Glomerular endothelial cell (primary cell): ENCODE data around the gene CFAP97D2. TPM values are rescaled to one million over a fixed set of nuclear protein-coding genes. Genes with fewer than 3 reads are reported as not detected.
A peak's percentile ranks its signal among the peaks of the same experiment; 100 is the strongest.
"Not testable (repeated sequence)": the region's sequence is repeated elsewhere in the genome, so short reads cannot be mapped to it uniquely, and the experiment has no call there.

ENCODE experiments used
- DNase-seq: peaks from one replicate; pipeline ENCODE4 v3.0.0-alpha.2; 2011; ENCODE audit warnings: low read depth, low spot score; ENCODE audit errors: extremely low read depth
- total RNA-seq: library from RNA; depleted of rRNA; stranded (reverse); fragments of >200 nt; gene quantifications from 2 replicates; pipeline ENCODE4 v1.2.3, GENCODE V29; 2015

CFAP97D2 gene
- total RNA-seq, 1 donor from 2014 or later: not detected

- no peak for DNase-seq
These were observed 51.1 kb downstream of the CFAP97D2 start for GRCh38 chr13:114230117-114230516.

- DNase-seq: no peak
These were observed 51.5 kb downstream of the CFAP97D2 start for GRCh38 chr13:114230575-114230974.

GRCh38 chr13:114231886-114232285, 52.8 kb downstream of the CFAP97D2 start:
- DNase-seq: no peak

- no peak for DNase-seq
These were observed 55.2 kb downstream of the CFAP97D2 start for GRCh38 chr13:114234266-114234644.

GRCh38 chr13:114234645-114235421, 55.8 kb downstream of the CFAP97D2 start, which contains the start of gene CDC16:
Gene CDC16 (plus strand): TSS chr13:114234897. CDS start chr13:114235085, 188 bp downstream.
- DNase-seq: peak; percentile 18

- no peak for DNase-seq
These were observed 56.6 kb downstream of the CFAP97D2 start for GRCh38 chr13:114235697-114236096.

- no peak for DNase-seq
These were observed 57.2 kb downstream of the CFAP97D2 start for GRCh38 chr13:114236227-114236626.

- DNase-seq: no peak
These were observed 58.5 kb downstream of the CFAP97D2 start for GRCh38 chr13:114237415-114238112.

- no peak for DNase-seq
These were observed 62.9 kb downstream of the CFAP97D2 start for GRCh38 chr13:114241918-114242317.

GRCh38 chr13:114243971-114244370, 64.9 kb downstream of the CFAP97D2 start:
- no peak for DNase-seq

GRCh38 chr13:114244637-114245036, 65.6 kb downstream of the CFAP97D2 start:
- no peak for DNase-seq

GRCh38 chr13:114248011-114248410, 69.0 kb downstream of the CFAP97D2 start:
- no peak for DNase-seq

GRCh38 chr13:114249077-114249476, 70.0 kb downstream of the CFAP97D2 start:
- no peak for DNase-seq

- not testable (repeated sequence) for DNase-seq
These were observed 72.8 kb downstream of the CFAP97D2 start for GRCh38 chr13:114251639-114252440.

GRCh38 chr13:114256547-114256946, 77.5 kb downstream of the CFAP97D2 start:
- no peak for DNase-seq

GRCh38 chr13:114257014-114257413, 78.0 kb downstream of the CFAP97D2 start:
- no peak for DNase-seq

- DNase-seq: no peak
These were observed 79.5 kb downstream of the CFAP97D2 start for GRCh38 chr13:114258589-114258988.

- no peak for DNase-seq
These were observed 80.3 kb downstream of the CFAP97D2 start for GRCh38 chr13:114259374-114259773.

GRCh38 chr13:114259974-114260373, 80.9 kb downstream of the CFAP97D2 start:
- DNase-seq: no peak

- DNase-seq: no peak
These were observed 81.8 kb downstream of the CFAP97D2 start for GRCh38 chr13:114260814-114261213.

- DNase-seq: no peak
These were observed 82.4 kb downstream of the CFAP97D2 start for GRCh38 chr13:114261328-114261965.
